GM23338 (cell line): Measurements from ENCODE around the gene HTR1B. TPM values are rescaled to one million over a fixed set of nuclear protein-coding genes. Genes with fewer than 3 reads are reported as not detected.

Experiments used
- ATAC-seq: fragments of 200-7000 bp; cut with Tn5 transposase; 3 replicates; pipeline ENCODE4 v1.9.1; 2020
- DNase-seq: peaks from one replicate; pipeline ENCODE4 v3.0.0-alpha.2; 2015; ENCODE audit warnings: low spot score
- H2AFZ ChIP-seq: fragments of 200-600 bp; sonication (generic); 2 replicates; pipeline ENCODE4 v1.8.0; 2016; ENCODE audit warnings: antibody characterized with exemption, mild to moderate bottlenecking, moderate library complexity
- H3F3A ChIP-seq: fragments of 200-600 bp; sonication (generic); replicated peaks from 2 replicates; pipeline ENCODE4 v1.8.0; 2017; ENCODE audit warnings: antibody characterized with exemption, mixed run types, low read depth
- H3K27ac ChIP-seq: fragments of 200-600 bp; sonication (generic); 2 replicates; pipeline ENCODE4 v1.6.1; 2016; ENCODE audit warnings: low read depth
- H3K27me3 ChIP-seq: fragments of 200-600 bp; sonication (generic); 2 replicates; pipeline ENCODE4 v1.8.0; 2016; ENCODE audit warnings: mild to moderate bottlenecking, mixed run types, moderate library complexity; ENCODE audit not compliant: insufficient read depth
- H3K36me3 ChIP-seq: fragments of 200-600 bp; sonication (generic); 2 replicates; pipeline ENCODE4 v1.8.0; 2016; ENCODE audit warnings: mild to moderate bottlenecking; ENCODE audit not compliant: insufficient read depth
- H3K4me1 ChIP-seq: fragments of 200-600 bp; sonication (generic); 2 replicates; pipeline ENCODE4 v1.8.0; 2016; ENCODE audit warnings: mild to moderate bottlenecking, moderate library complexity; ENCODE audit not compliant: insufficient read depth
- H3K4me2 ChIP-seq: fragments of 200-600 bp; sonication (generic); 2 replicates; pipeline ENCODE4 v1.7.1; 2017; ENCODE audit warnings: mixed run types
- H3K4me3 ChIP-seq: fragments of 200-600 bp; sonication (generic); 2 replicates; pipeline ENCODE4 v1.6.1; 2016; ENCODE audit warnings: mixed run types
- H3K79me2 ChIP-seq: fragments of 200-600 bp; sonication (generic); replicated peaks from 2 replicates; pipeline ENCODE4 v1.8.0; 2017; ENCODE audit warnings: mild to moderate bottlenecking; ENCODE audit not compliant: insufficient read depth
- H3K9me2 ChIP-seq: fragments of 200-600 bp; sonication (generic); 2 replicates; pipeline ENCODE4 v1.8.0; 2017; ENCODE audit not compliant: insufficient read depth
- H4K20me1 ChIP-seq: fragments of 200-600 bp; sonication (generic); replicated peaks from 2 replicates; pipeline ENCODE4 v1.8.0; 2017; ENCODE audit warnings: mild to moderate bottlenecking; ENCODE audit not compliant: insufficient read depth
- H3K27ac Mint-ChIP-seq: 2 replicates; pipeline ENCODE4 v1.8.0; 2020; ENCODE audit warnings: inconsistent platforms, mild to moderate bottlenecking, moderate library complexity, mixed read lengths
- H3K27me3 Mint-ChIP-seq: 3 replicates; pipeline ENCODE4 v1.8.0; 2022; ENCODE audit warnings: low read depth, mild to moderate bottlenecking, moderate library complexity, mixed read lengths, inconsistent platforms; ENCODE audit not compliant: insufficient read depth, poor library complexity
- H3K36me3 Mint-ChIP-seq: 3 replicates; pipeline ENCODE4 v1.8.0; 2021; ENCODE audit warnings: low read depth, mild to moderate bottlenecking, inconsistent platforms, moderate library complexity, mixed read lengths
- H3K4me1 Mint-ChIP-seq: 3 replicates; pipeline ENCODE4 v1.8.0; 2020; ENCODE audit warnings: mild to moderate bottlenecking, inconsistent platforms, mixed read lengths
- H3K4me3 Mint-ChIP-seq: 3 replicates; pipeline ENCODE4 v1.8.0; 2021; ENCODE audit warnings: moderate library complexity, mild to moderate bottlenecking, inconsistent platforms, mixed read lengths
- H3K9me3 Mint-ChIP-seq: 3 replicates; pipeline ENCODE4 v1.8.0; 2020; ENCODE audit warnings: moderate library complexity, mild to moderate bottlenecking, inconsistent platforms, mixed read lengths
- CREB1 ChIP-seq: fragments of 250-450 bp; sonication (Bioruptor Pico); IDR thresholded peaks from 2 replicates; pipeline ENCODE4 v1.5.0; 2020; ENCODE audit warnings: low read depth, mild to moderate bottlenecking, moderate library complexity
- EZH2phosphoT487 ChIP-seq: fragments of 200-600 bp; sonication (generic); IDR thresholded peaks from one replicate; pipeline ENCODE4 v1.8.1; 2018; ENCODE audit warnings: antibody characterized with exemption; ENCODE audit not compliant: unreplicated experiment
- JUNB ChIP-seq: IDR thresholded peaks from one replicate; pipeline ENCODE4 v1.6.1; 2016; ENCODE audit warnings: antibody characterized with exemption; ENCODE audit not compliant: unreplicated experiment
- POLR2AphosphoS5 ChIP-seq: IDR thresholded peaks from 2 replicates; pipeline ENCODE4 v1.6.1; 2016; ENCODE audit warnings: antibody characterized with exemption, low read depth
- STAT1 ChIP-seq: IDR thresholded peaks from one replicate; pipeline ENCODE4 v1.6.1; 2016; ENCODE audit warnings: antibody characterized with exemption; ENCODE audit not compliant: unreplicated experiment
- polyA plus RNA-seq: library from polyadenylated mRNA; unstranded; fragments of >200 nt; fragmentation: Nextera tagmentation; extraction: Ambion mirVana; gene quantifications from 2 replicates; pipeline ENCODE4 v1.2.1, GENCODE V29; 2016
- total RNA-seq: library from RNA; depleted of rRNA; stranded (reverse); fragments of >200 nt; shearing (Covaris generic); gene quantifications from 2 replicates; pipeline ENCODE4 v1.2.3, GENCODE V29; 2014
- TF ChIP-seq, protein P1 (sequence below), 2 experiments: fragments of 200-600 bp in 1 of 2; sonication (generic) in 1 of 2; conservative IDR thresholded peaks; 2 replicates each; pipeline versions ENCODE4 v1.5.1 to v1.6.1; 2016 to 2017; ENCODE audit warnings: antibody characterized with exemption in 2 of 2, low read depth in 2 of 2, mild to moderate bottlenecking in 2 of 2, moderate library complexity in 1 of 2
- TF ChIP-seq, protein P2 (sequence below): IDR thresholded peaks from one replicate; pipeline ENCODE4 v1.6.1; 2018; ENCODE audit warnings: antibody characterized with exemption; ENCODE audit not compliant: unreplicated experiment
- TF ChIP-seq, protein P3 (sequence below): fragments of 250-450 bp; sonication (Bioruptor Pico); IDR thresholded peaks from 2 replicates; pipeline ENCODE4 v1.5.0; 2020; ENCODE audit warnings: mild to moderate bottlenecking, moderate library complexity
- TF ChIP-seq, protein P4 (sequence below): IDR thresholded peaks from 2 replicates; pipeline ENCODE4 v1.6.1; 2016; ENCODE audit warnings: antibody characterized with exemption

The HTR1B gene
- total and polyA plus RNA-seq, 2 experiments from 2014 or later = 0.19 to 0.21 TPM

DNA sequence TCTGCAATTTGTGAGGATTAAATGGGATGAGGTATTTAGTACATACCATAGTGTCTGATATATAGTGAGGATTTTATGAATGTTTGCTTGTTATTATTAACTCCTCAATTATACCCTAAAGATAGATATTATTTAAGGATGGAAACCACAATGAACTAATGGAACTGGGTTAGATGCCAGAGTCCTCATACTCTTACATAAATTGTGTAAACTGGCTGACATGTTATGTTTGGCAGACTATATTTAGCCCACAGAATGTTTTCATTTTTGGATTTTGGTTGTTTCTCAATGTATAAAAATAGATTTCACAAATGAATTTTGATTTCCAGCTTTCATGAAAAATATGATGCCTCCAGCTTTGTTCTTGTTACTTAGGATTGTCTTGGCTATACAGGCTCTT, 37.6 kb downstream of the HTR1B start:
- Histone ChIP-seq H3F3A (no peaks in the 10 kb centered on the region), H3K27ac (no peak overlapping the region), H3K4me1 (no peaks in the 10 kb centered on the region), H3K4me2 (no peak overlapping the region), H3K27me3 (no peaks in the 10 kb centered on the region), H3K36me3 (no peaks in the 10 kb centered on the region), H2AFZ (no peak overlapping the region), H3K4me3 (no peak overlapping the region), H3K9me2 (no peaks in the 10 kb centered on the region), H3K79me2 (no peaks in the 10 kb centered on the region), H4K20me1 (no peaks in the 10 kb centered on the region)
- H3K4me3 Mint-ChIP-seq = no peak overlapping the region
- H3K4me1 Mint-ChIP-seq = peaks cover 2% of the 10 kb centered on the region; the same call in 2 of the 3 replicates
- ATAC-seq (no peak), DNase-seq (no peak)
- no peak for TF ChIP-seq CREB1 (CRISPR knock-in tag)
- TF ChIP-seq, protein P1, sequence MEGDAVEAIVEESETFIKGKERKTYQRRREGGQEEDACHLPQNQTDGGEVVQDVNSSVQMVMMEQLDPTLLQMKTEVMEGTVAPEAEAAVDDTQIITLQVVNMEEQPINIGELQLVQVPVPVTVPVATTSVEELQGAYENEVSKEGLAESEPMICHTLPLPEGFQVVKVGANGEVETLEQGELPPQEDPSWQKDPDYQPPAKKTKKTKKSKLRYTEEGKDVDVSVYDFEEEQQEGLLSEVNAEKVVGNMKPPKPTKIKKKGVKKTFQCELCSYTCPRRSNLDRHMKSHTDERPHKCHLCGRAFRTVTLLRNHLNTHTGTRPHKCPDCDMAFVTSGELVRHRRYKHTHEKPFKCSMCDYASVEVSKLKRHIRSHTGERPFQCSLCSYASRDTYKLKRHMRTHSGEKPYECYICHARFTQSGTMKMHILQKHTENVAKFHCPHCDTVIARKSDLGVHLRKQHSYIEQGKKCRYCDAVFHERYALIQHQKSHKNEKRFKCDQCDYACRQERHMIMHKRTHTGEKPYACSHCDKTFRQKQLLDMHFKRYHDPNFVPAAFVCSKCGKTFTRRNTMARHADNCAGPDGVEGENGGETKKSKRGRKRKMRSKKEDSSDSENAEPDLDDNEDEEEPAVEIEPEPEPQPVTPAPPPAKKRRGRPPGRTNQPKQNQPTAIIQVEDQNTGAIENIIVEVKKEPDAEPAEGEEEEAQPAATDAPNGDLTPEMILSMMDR (conservative IDR thresholded peaks at IDR 0.05; ENCODE audit: low read depth in 2 of 2) = no peak
- TF ChIP-seq POLR2AphosphoS5 = no peak
- no peak for TF ChIP-seq JUNB
- TF ChIP-seq, protein P2, sequence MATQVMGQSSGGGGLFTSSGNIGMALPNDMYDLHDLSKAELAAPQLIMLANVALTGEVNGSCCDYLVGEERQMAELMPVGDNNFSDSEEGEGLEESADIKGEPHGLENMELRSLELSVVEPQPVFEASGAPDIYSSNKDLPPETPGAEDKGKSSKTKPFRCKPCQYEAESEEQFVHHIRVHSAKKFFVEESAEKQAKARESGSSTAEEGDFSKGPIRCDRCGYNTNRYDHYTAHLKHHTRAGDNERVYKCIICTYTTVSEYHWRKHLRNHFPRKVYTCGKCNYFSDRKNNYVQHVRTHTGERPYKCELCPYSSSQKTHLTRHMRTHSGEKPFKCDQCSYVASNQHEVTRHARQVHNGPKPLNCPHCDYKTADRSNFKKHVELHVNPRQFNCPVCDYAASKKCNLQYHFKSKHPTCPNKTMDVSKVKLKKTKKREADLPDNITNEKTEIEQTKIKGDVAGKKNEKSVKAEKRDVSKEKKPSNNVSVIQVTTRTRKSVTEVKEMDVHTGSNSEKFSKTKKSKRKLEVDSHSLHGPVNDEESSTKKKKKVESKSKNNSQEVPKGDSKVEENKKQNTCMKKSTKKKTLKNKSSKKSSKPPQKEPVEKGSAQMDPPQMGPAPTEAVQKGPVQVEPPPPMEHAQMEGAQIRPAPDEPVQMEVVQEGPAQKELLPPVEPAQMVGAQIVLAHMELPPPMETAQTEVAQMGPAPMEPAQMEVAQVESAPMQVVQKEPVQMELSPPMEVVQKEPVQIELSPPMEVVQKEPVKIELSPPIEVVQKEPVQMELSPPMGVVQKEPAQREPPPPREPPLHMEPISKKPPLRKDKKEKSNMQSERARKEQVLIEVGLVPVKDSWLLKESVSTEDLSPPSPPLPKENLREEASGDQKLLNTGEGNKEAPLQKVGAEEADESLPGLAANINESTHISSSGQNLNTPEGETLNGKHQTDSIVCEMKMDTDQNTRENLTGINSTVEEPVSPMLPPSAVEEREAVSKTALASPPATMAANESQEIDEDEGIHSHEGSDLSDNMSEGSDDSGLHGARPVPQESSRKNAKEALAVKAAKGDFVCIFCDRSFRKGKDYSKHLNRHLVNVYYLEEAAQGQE = no peak
- TF ChIP-seq, protein P3, sequence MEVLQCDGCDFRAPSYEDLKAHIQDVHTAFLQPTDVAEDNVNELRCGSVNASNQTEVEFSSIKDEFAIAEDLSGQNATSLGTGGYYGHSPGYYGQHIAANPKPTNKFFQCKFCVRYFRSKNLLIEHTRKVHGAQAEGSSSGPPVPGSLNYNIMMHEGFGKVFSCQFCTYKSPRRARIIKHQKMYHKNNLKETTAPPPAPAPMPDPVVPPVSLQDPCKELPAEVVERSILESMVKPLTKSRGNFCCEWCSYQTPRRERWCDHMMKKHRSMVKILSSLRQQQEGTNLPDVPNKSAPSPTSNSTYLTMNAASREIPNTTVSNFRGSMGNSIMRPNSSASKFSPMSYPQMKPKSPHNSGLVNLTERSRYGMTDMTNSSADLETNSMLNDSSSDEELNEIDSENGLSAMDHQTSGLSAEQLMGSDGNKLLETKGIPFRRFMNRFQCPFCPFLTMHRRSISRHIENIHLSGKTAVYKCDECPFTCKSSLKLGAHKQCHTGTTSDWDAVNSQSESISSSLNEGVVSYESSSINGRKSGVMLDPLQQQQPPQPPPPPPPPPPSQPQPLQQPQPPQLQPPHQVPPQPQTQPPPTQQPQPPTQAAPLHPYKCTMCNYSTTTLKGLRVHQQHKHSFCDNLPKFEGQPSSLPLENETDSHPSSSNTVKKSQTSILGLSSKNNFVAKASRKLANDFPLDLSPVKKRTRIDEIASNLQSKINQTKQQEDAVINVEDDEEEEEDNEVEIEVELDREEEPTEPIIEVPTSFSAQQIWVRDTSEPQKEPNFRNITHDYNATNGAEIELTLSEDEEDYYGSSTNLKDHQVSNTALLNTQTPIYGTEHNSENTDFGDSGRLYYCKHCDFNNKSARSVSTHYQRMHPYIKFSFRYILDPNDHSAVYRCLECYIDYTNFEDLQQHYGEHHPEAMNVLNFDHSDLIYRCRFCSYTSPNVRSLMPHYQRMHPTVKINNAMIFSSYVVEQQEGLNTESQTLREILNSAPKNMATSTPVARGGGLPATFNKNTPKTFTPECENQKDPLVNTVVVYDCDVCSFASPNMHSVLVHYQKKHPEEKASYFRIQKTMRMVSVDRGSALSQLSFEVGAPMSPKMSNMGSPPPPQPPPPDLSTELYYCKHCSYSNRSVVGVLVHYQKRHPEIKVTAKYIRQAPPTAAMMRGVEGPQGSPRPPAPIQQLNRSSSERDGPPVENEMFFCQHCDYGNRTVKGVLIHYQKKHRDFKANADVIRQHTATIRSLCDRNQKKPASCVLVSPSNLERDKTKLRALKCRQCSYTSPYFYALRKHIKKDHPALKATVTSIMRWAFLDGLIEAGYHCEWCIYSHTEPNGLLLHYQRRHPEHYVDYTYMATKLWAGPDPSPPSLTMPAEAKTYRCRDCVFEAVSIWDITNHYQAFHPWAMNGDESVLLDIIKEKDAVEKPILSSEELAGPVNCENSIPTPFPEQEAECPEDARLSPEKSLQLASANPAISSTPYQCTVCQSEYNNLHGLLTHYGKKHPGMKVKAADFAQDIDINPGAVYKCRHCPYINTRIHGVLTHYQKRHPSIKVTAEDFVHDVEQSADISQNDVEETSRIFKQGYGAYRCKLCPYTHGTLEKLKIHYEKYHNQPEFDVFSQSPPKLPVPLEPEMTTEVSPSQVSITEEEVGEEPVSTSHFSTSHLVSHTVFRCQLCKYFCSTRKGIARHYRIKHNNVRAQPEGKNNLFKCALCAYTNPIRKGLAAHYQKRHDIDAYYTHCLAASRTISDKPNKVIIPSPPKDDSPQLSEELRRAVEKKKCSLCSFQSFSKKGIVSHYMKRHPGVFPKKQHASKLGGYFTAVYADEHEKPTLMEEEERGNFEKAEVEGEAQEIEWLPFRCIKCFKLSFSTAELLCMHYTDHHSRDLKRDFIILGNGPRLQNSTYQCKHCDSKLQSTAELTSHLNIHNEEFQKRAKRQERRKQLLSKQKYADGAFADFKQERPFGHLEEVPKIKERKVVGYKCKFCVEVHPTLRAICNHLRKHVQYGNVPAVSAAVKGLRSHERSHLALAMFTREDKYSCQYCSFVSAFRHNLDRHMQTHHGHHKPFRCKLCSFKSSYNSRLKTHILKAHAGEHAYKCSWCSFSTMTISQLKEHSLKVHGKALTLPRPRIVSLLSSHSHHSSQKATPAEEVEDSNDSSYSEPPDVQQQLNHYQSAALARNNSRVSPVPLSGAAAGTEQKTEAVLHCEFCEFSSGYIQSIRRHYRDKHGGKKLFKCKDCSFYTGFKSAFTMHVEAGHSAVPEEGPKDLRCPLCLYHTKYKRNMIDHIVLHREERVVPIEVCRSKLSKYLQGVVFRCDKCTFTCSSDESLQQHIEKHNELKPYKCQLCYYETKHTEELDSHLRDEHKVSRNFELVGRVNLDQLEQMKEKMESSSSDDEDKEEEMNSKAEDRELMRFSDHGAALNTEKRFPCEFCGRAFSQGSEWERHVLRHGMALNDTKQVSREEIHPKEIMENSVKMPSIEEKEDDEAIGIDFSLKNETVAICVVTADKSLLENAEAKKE (CRISPR knock-in tag) = no peak
- no peak for TF ChIP-seq EZH2phosphoT487
- TF ChIP-seq STAT1 = no peak
- TF ChIP-seq, protein P4, sequence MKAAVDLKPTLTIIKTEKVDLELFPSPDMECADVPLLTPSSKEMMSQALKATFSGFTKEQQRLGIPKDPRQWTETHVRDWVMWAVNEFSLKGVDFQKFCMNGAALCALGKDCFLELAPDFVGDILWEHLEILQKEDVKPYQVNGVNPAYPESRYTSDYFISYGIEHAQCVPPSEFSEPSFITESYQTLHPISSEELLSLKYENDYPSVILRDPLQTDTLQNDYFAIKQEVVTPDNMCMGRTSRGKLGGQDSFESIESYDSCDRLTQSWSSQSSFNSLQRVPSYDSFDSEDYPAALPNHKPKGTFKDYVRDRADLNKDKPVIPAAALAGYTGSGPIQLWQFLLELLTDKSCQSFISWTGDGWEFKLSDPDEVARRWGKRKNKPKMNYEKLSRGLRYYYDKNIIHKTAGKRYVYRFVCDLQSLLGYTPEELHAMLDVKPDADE = no peak
- H3K9me3 Mint-ChIP-seq = no peaks in the 10 kb centered on the region
- no peaks in the 10 kb centered on the region for H3K27me3 Mint-ChIP-seq
- H3K27ac Mint-ChIP-seq = no peak overlapping the region
- H3K36me3 Mint-ChIP-seq = no peaks in the 10 kb centered on the region
